H1 (cell line): ENCODE data around the gene TTC4. TPM values are rescaled to one million over a fixed set of nuclear protein-coding genes. Genes with fewer than 3 reads are reported as not detected.

Experiments
- BACH1 ChIP-seq: IDR thresholded peaks from 2 replicates; pipeline ENCODE4 v1.6.1; 2012; ENCODE audit warnings: low read length, improper control_type of control experiment
- CHD7 ChIP-seq: fragments of 300-600 bp; sonication (generic); IDR thresholded peaks from 2 replicates; pipeline ENCODE4 v1.7.1; 2012; ENCODE audit warnings: low read length, moderate library complexity, mild to moderate bottlenecking, inconsistent platforms; ENCODE audit not compliant: insufficient replicate concordance
- EGR1 ChIP-seq: IDR thresholded peaks from 2 replicates; pipeline ENCODE4 v1.6.1; 2011; ENCODE audit warnings: low read depth, low read length, borderline replicate concordance
- FOSL1 ChIP-seq: IDR thresholded peaks from 2 replicates; pipeline ENCODE4 v1.6.1; 2011; ENCODE audit warnings: mild to moderate bottlenecking, low read depth, low read length, moderate library complexity; ENCODE audit not compliant: insufficient read depth
- KDM4A ChIP-seq: IDR thresholded peaks from one replicate; pipeline ENCODE4 v1.7.1; 2012; ENCODE audit warnings: low read depth, mild to moderate bottlenecking, moderate library complexity, low read length, inconsistent platforms; ENCODE audit not compliant: severe bottlenecking
- RXRA ChIP-seq: IDR thresholded peaks from 2 replicates; pipeline ENCODE4 v1.6.1; 2011; ENCODE audit warnings: low read depth, mild to moderate bottlenecking, low read length, moderate library complexity; ENCODE audit not compliant: insufficient read depth
- SUZ12 ChIP-seq: fragments of 200-600 bp; sonication (generic); IDR thresholded peaks from 2 replicates; pipeline ENCODE4 v1.6.1; 2012; ENCODE audit warnings: mild to moderate bottlenecking, inconsistent platforms, low read length, moderate library complexity, mixed read lengths
- TCF12 ChIP-seq: IDR thresholded peaks from 2 replicates; pipeline ENCODE4 v1.6.1; 2011; ENCODE audit warnings: low read depth, mild to moderate bottlenecking, low read length
- polyA plus RNA-seq, 7 experiments: library from polyadenylated mRNA; depleted of rRNA in 3 of 7; stranded (reverse) in 5 of 7; unstranded in 2 of 7; fragments of >200 nt in 5 of 7; fragments of 200-250 nt in 2 of 7; gene quantifications; 1 replicate in 5 of 7; 2 replicates in 1 of 7; 4 replicates in 1 of 7; pipeline versions ENCODE4 v1.2.1 to v1.2.3, GENCODE V29; 2011 to 2013; ENCODE audit warnings: missing spikeins in 2 of 7, mixed read lengths in 2 of 7
- total RNA-seq: library from RNA; stranded (reverse); fragmentation: NEBNext Ultra II Directional; extraction: Animal tissue kit (Norgen Biotek cat#: 25700); gene quantifications from 2 replicates; pipeline ENCODE4 v1.2.1, GENCODE V29; 2021

The TTC4 gene
- total and polyA plus RNA-seq, 2 of the 8 experiments (the other 6 are each of a cell fraction or from before 2014, with no cell fraction given): 21.0 to 25.1 TPM

- TF ChIP-seq CHD7: no peak
- no peak for TF ChIP-seq RXRA
- no peak for TF ChIP-seq FOSL1
- no peak for TF ChIP-seq TCF12
- no peak for TF ChIP-seq BACH1
- no peak for TF ChIP-seq SUZ12
- no peak for TF ChIP-seq KDM4A
- no peak for TF ChIP-seq EGR1
- TF ChIP-seq, all 59 proteins: peak for 0
Observed at GRCh38 chr1:54723985-54724384, 8.3 kb downstream of the TTC4 start (continued).
